GM11168 (cell line): ENCODE results near the gene TRANK1.
"Not testable (repeated sequence)": the region's sequence is repeated elsewhere in the genome, so short reads cannot be mapped to it uniquely, and the experiment has no call there.

Experiments
- in situ Hi-C: fragments of 300-500 bp; cut with MboI; formaldehyde crosslinking; loops from one replicate; pipeline ENCODE4 v1.12.0; 2022; ENCODE audit warnings: low sequenced_read_pairs; ENCODE audit not compliant: unreplicated experiment

The TRANK1 gene

GRCh38 chr3:36923981-36924743 is 20.7 kb downstream of the TRANK1 start:
- in situ Hi-C loops, result no loop called here

- in situ Hi-C loops, result no loop called here
These were observed 21.3 kb downstream of the TRANK1 start for GRCh38 chr3:36923523-36923943.

DNA sequence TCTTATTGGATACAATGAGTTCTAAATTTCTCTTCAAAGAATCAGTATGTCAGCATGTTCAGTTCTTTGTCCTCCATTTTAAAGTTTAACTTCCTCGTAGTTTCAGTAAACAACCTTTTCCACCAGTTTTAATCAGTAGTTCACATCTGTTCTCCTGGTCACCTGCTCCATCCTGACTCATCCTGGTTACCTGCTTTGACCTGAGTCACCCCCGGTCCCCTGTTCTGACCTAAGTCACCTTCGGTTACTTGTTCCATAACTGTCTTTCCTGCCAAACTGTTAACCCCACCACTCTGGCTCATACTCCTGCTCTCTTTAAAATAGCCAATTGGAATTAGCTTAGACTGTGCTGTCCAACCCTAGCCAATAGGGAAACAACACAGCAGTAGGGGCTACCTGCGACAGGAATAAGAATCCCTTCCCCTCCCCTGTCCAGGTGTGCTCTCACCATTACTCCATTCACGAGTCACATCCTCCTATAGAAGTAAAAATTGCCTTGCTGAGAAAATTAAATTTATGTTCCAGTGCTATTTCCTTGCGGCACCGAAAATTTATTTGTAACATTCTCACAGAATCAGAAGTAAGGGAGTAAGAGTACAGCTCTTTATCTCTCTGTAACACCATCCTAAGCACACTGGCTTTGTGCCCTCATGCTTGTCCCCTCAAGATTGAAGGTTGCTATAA is 23.8 kb downstream of the TRANK1 start:
- in situ Hi-C loops, result no loop called here

GRCh38 chr3:36919439-36920160 is 25.3 kb downstream of the TRANK1 start:
- in situ Hi-C loops, result no loop called here

GRCh38 chr3:36918050-36918449 is 26.8 kb downstream of the TRANK1 start:
- in situ Hi-C loops, result no loop called here

DNA sequence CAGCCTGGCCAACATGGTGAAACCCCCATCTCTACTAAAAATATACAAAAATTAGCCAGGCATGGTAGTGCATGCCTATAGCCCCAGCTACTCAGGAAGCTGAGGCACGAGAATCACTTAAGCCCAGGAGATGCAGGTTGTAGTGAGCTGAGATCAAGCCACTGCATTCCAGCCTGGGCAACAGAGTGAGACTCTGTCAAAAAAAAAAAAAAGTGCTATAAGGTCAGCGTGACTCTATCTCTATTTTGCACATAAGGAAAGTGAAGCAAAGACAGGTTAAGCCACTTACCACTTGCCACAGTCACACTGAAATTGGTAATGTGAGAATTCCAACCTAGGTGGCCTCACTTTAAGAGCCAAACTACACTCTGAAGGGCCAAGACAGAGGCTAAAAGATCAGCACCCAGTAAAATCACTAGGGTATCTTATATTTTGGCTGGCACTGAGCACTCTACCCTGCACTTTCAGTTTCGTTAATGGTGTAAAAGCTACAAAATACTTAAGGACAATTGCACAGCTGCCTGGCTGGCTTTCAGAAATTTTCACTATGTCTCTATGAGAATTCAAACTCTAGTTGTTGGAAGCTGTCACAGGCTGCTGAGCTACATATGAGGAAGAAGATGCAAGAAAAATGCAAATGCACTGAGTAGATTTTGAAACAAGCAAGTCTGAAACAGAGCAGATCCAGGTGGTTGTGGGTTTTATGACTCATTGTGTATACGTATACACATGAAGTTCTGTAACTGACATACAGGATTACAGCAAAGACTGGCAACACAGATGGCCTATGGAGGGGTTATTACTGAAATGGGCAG is 32.7 kb downstream of the TRANK1 start:
- in situ Hi-C loops, result no loop called here

DNA sequence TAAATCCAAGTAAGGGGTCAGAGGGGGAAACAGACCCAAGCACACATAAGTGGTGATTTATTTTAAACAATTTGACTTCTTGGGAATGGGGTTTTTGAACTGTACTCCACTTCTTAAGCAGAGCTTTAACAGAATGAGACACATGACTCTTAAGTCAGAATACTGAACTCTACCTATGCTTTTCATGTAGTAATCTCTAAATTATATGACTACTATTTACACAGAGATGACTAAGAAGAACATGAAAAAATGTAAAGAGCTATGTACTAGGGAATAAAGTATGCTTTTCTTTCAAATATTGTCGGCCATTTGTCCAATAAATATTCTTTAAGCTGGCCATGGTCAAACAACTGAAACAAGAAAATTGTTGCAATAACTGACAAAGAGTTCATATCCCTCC is 35.2 kb downstream of the TRANK1 start:
- in situ Hi-C loops, result no loop called here

- in situ Hi-C loops, result no loop called here
These were observed 35.7 kb downstream of the TRANK1 start for GRCh38 chr3:36909181-36909580.

DNA sequence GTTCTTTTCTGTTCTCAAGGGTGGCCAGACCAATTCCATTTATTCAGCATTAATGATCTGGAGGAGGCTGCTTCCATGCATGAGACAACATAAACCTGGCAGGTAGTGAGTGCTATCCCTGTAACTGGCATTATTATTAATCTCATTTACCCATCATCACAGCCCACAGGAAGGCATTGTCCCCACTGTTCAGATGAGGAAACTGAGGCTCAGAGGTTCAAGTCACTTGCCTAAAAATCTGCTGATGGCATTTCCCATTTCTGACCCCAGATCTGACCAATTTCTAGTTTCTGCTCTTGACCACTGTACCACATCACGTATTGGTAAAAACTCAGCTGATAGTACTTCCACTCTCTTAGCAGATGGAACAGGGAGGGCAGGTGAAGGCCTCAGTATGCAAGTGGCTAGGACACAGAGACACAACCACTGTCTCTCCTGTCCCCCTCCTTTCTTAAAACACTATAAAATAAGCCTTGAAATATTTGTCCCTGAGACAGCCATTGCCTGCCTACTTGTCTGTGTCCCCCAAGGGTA is 36.1 kb downstream of the TRANK1 start:
- in situ Hi-C loops, result no loop called here

GRCh38 chr3:36907911-36908646 is 36.8 kb downstream of the TRANK1 start:
- in situ Hi-C loops, result no loop called here

DNA sequence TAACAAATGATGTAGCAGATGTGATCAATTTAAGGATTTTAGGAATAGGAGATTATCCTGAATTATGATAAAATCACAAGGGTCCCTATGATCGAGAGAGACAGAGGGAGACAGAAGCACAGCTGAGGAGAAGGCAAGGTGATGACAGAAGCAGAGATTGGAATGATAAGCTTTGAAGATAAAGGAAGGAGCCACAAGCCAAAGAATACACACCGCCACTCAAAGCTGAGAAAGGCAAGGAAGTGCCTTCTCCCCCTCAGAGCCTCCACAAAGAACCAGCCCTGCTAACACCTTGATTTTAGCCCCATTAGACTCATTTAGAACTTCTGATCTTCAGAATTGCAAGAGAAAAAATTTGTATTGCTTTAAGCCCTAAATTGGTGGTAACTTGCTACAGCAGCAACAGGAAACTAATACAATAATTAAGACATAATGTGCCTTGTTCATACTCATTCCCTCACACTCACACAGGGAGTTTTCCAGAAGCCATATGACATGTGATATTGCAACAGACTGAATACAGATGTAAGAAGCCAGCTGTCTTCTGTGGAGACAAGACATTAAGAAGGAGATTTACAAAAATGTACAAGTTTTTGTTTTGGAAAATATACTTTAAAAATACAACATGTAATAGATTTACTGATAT is 38.2 kb downstream of the TRANK1 start:
- in situ Hi-C loops, result no loop called here

GRCh38 chr3:36905545-36905944 is 39.3 kb downstream of the TRANK1 start:
- in situ Hi-C loops, result no loop called here

GRCh38 chr3:36904641-36905040 is 40.2 kb downstream of the TRANK1 start:
- in situ Hi-C loops, result no loop called here

DNA sequence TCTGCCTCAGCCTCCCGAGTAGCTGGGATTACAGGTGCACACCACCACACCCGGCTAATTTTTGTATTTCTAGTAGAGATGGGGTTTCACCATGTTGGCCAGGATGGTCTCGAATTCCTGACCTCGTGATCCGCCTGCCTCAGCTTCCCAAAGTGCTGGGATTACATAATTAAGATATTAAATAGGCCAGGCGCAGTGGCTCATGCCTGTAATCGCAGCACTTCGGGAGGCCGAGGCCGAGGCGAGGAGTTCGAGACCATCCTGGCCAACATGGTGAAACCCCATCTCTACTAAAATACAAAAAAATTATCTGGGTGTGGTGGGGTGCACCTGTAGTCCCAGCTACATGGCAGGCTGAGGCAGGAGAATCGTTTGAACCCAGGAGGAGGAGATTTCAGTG is 40.8 kb downstream of the TRANK1 start:
- in situ Hi-C loops, result not testable (repeated sequence)

- in situ Hi-C loops, result no loop called here
These were observed 41.6 kb downstream of the TRANK1 start for GRCh38 chr3:36903119-36903882.

- in situ Hi-C loops, result no loop called here
These were observed 43.3 kb downstream of the TRANK1 start for GRCh38 chr3:36901588-36901987.

- in situ Hi-C loops, result no loop called here
These were observed 44.1 kb downstream of the TRANK1 start for GRCh38 chr3:36900474-36901443.
